Trophoblast cell (in vitro differentiated cells and primary cell): ENCODE results near the gene CCDC40.

Source experiments
- DNase-seq, 2 donors: peaks; one replicate each; pipeline ENCODE4 v3.0.0-alpha.2; 2016
- H2AFZ ChIP-seq: 2 replicates; pipeline ENCODE4 v1.6.1; 2013; ENCODE audit warnings: low read length, moderate library complexity, mild to moderate bottlenecking; ENCODE audit not compliant: insufficient read depth, poor library complexity
- H2AK5ac ChIP-seq: 2 replicates; pipeline ENCODE4 v1.6.1; 2013; ENCODE audit warnings: mild to moderate bottlenecking, low read length
- H2BK120ac ChIP-seq: 2 replicates; pipeline ENCODE4 v1.6.1; 2013; ENCODE audit warnings: low read length, mild to moderate bottlenecking, moderate library complexity; ENCODE audit not compliant: insufficient read depth, poor library complexity
- H2BK12ac ChIP-seq: 2 replicates; pipeline ENCODE4 v1.6.1; 2013; ENCODE audit warnings: mild to moderate bottlenecking, low read length, moderate library complexity
- H2BK5ac ChIP-seq: 2 replicates; pipeline ENCODE4 v1.6.1; 2013; ENCODE audit warnings: low read length, low read depth, moderate library complexity, mild to moderate bottlenecking; ENCODE audit not compliant: poor library complexity
- H3K14ac ChIP-seq: 2 replicates; pipeline ENCODE4 v1.6.1; 2013; ENCODE audit warnings: mild to moderate bottlenecking, low read length
- H3K18ac ChIP-seq: 2 replicates; pipeline ENCODE4 v1.6.1; 2013; ENCODE audit warnings: mild to moderate bottlenecking, low read length
- H3K23ac ChIP-seq: 2 replicates; pipeline ENCODE4 v1.6.1; 2013; ENCODE audit warnings: low read length
- H3K27ac ChIP-seq: 2 replicates; pipeline ENCODE4 v1.5.1; 2013; ENCODE audit warnings: low read depth, mild to moderate bottlenecking, inconsistent platforms, low read length, moderate library complexity
- H3K27me3 ChIP-seq: 2 replicates; pipeline ENCODE4 v1.6.1; 2013; ENCODE audit warnings: inconsistent platforms, mild to moderate bottlenecking, low read length, moderate library complexity; ENCODE audit not compliant: insufficient read depth
- H3K36me3 ChIP-seq, 2 experiments: 1 replicate in 1 of 2; 2 replicates in 1 of 2; pipeline ENCODE4 v1.6.1; 2013; ENCODE audit warnings: low read length in 2 of 2, mild to moderate bottlenecking in 2 of 2, moderate library complexity in 1 of 2; ENCODE audit not compliant: insufficient read depth in 2 of 2, control insufficient read depth in 1 of 2
- H3K4ac ChIP-seq: 2 replicates; pipeline ENCODE4 v1.6.1; 2013; ENCODE audit warnings: low read depth, mild to moderate bottlenecking, low read length, moderate library complexity
- H3K4me1 ChIP-seq, 2 experiments: 1 replicate in 1 of 2; 2 replicates in 1 of 2; pipeline ENCODE4 v1.6.1; 2013; ENCODE audit warnings: low read length in 2 of 2, mild to moderate bottlenecking in 2 of 2, moderate library complexity in 1 of 2; ENCODE audit not compliant: insufficient read depth in 2 of 2, control insufficient read depth in 1 of 2
- H3K4me2 ChIP-seq: 2 replicates; pipeline ENCODE4 v1.6.1; 2013; ENCODE audit warnings: inconsistent platforms, mild to moderate bottlenecking, low read length, moderate library complexity
- H3K4me3 ChIP-seq: 2 replicates; pipeline ENCODE4 v1.5.1; 2013; ENCODE audit warnings: mild to moderate bottlenecking, low read depth, low read length, inconsistent platforms
- H3K79me1 ChIP-seq: one replicate; pipeline ENCODE4 v1.6.1; 2013; ENCODE audit warnings: low read length
- H3K79me2 ChIP-seq: 2 replicates; pipeline ENCODE4 v1.6.1; 2013; ENCODE audit warnings: low read length, mild to moderate bottlenecking; ENCODE audit not compliant: control insufficient read depth, insufficient read depth, poor library complexity
- H3K9ac ChIP-seq: 2 replicates; pipeline ENCODE4 v1.6.1; 2013; ENCODE audit warnings: mild to moderate bottlenecking, low read length
- H3K9me3 ChIP-seq: 2 replicates; pipeline ENCODE4 v1.6.1; 2013; ENCODE audit warnings: low read depth, mild to moderate bottlenecking, control low read depth, inconsistent platforms, low read length; ENCODE audit not compliant: insufficient read depth
- H4K12ac ChIP-seq: 2 replicates; pipeline ENCODE4 v1.6.1; 2013; ENCODE audit warnings: low read depth, mild to moderate bottlenecking, low read length, moderate library complexity
- H4K8ac ChIP-seq: 2 replicates; pipeline ENCODE4 v1.6.1; 2013; ENCODE audit warnings: low read depth, mild to moderate bottlenecking, low read length, moderate library complexity
- H4K91ac ChIP-seq: one replicate; pipeline ENCODE4 v1.6.1; 2013; ENCODE audit warnings: low read depth, mild to moderate bottlenecking, low read length, moderate library complexity
- whole genome bisulfite sequencing: extraction: QIAGEN DNeasy Blood & Tissue Kit; methylation state at CpG from one replicate; pipeline ENCODE4 v1.1.7; 2013; ENCODE audit warnings: missing lambda C conversion rate; ENCODE audit not compliant: insufficient read length, insufficient coverage; ENCODE audit errors: extremely low coverage; 5-methylcytosine and 5-hydroxymethylcytosine counted together

The CCDC40 gene

GRCh38 chr17:80061421-80061820, 25.0 kb downstream of the CCDC40 start:
- H3K4me1 ChIP-seq, result peaks cover 5 to 8% of the 10 kb centered on the region in 2 experiments
- no peak for DNase-seq
- no peak overlapping the region for H2BK12ac ChIP-seq
- H2AK5ac ChIP-seq, result no peak overlapping the region
- no peak overlapping the region for H4K91ac ChIP-seq
- H2AFZ ChIP-seq, result no peak overlapping the region
- H3K27ac ChIP-seq, result no peak overlapping the region
- H3K36me3 ChIP-seq, result no peaks in the 10 kb centered on the region
- no peak overlapping the region for H3K14ac ChIP-seq
- no peaks in the 10 kb centered on the region for H3K79me2 ChIP-seq
- no peak overlapping the region for H3K4me3 ChIP-seq
- no peak overlapping the region for H3K9ac ChIP-seq
- WGBS, result no CpG with 5 or more reads among the region's 12 CpGs
- H2BK5ac ChIP-seq, result no peak overlapping the region
- H3K4me2 ChIP-seq, result no peak overlapping the region
- H2BK120ac ChIP-seq, result no peak overlapping the region
- H3K27me3 ChIP-seq, result no peaks in the 10 kb centered on the region
- no peak overlapping the region for H4K8ac ChIP-seq
- no peaks in the 10 kb centered on the region for H3K9me3 ChIP-seq
- no peak overlapping the region for H4K12ac ChIP-seq
- H3K23ac ChIP-seq, result no peak overlapping the region
- H3K18ac ChIP-seq, result no peak overlapping the region
- H3K79me1 ChIP-seq, result no peaks in the 10 kb centered on the region
- no peak overlapping the region for H3K4ac ChIP-seq

GRCh38 chr17:80063830-80064585, 27.6 kb downstream of the CCDC40 start:
- Histone ChIP-seq H3K9ac (no peak overlapping the region), H2AFZ (no peak overlapping the region), H3K36me3 (no peaks in the 10 kb centered on the region), H3K14ac (no peak overlapping the region), H3K27me3 (no peaks in the 10 kb centered on the region), H3K4me3 (no peak overlapping the region), H3K4ac (no peak overlapping the region), H4K12ac (no peak overlapping the region), H2BK120ac (no peak overlapping the region), H3K4me2 (no peak overlapping the region), H2BK5ac (no peak overlapping the region), H3K4me1 (peaks cover 7 to 11% of the 10 kb centered on the region in 2 experiments), H3K23ac (no peak overlapping the region), H3K79me2 (no peaks in the 10 kb centered on the region), H3K27ac (no peak overlapping the region), H4K8ac (no peak overlapping the region), H3K18ac (no peak overlapping the region), H2BK12ac (no peak overlapping the region), H4K91ac (no peak overlapping the region), H3K9me3 (no peaks in the 10 kb centered on the region), H3K79me1 (no peaks in the 10 kb centered on the region), H2AK5ac (no peak overlapping the region)
- no CpG with 5 or more reads among the region's 27 CpGs for WGBS
- DNase-seq, result peak; percentile 69 to 73

GRCh38 chr17:80064696-80065095, 28.3 kb downstream of the CCDC40 start:
- H3K9ac ChIP-seq, result no peak overlapping the region
- no peaks in the 10 kb centered on the region for H3K79me1 ChIP-seq
- no peak overlapping the region for H3K4ac ChIP-seq
- no peak overlapping the region for H2AFZ ChIP-seq
- H3K4me3 ChIP-seq, result no peak overlapping the region
- DNase-seq, result no peak
- no peak overlapping the region for H2BK12ac ChIP-seq
- no peaks in the 10 kb centered on the region for H3K9me3 ChIP-seq
- no peaks in the 10 kb centered on the region for H3K79me2 ChIP-seq
- no peak overlapping the region for H3K14ac ChIP-seq
- no peak overlapping the region for H2BK5ac ChIP-seq
- H3K36me3 ChIP-seq, result no peaks in the 10 kb centered on the region
- H3K27me3 ChIP-seq, result no peaks in the 10 kb centered on the region
- H4K8ac ChIP-seq, result no peak overlapping the region
- no peak overlapping the region for H4K12ac ChIP-seq
- no peak overlapping the region for H3K18ac ChIP-seq
- WGBS, result no CpG with 5 or more reads among the region's 8 CpGs
- H3K27ac ChIP-seq, result no peak overlapping the region
- peaks cover 9 to 11% of the 10 kb centered on the region in 2 experiments for H3K4me1 ChIP-seq
- no peak overlapping the region for H3K23ac ChIP-seq
- H4K91ac ChIP-seq, result no peak overlapping the region
- no peak overlapping the region for H3K4me2 ChIP-seq
- H2BK120ac ChIP-seq, result no peak overlapping the region
- no peak overlapping the region for H2AK5ac ChIP-seq

- no CpG with 5 or more reads among the region's 32 CpGs for WGBS
- no peak overlapping the region for H4K91ac ChIP-seq
- no peak overlapping the region for H3K9ac ChIP-seq
These were observed 29.2 kb downstream of the CCDC40 start for GRCh38 chr17:80065478-80066170.

More at GRCh38 chr17:80065478-80066170, 29.2 kb downstream of the CCDC40 start:
- H3K79me2 ChIP-seq, result no peaks in the 10 kb centered on the region
- no peak overlapping the region for H3K4ac ChIP-seq
- H3K4me2 ChIP-seq, result no peak overlapping the region
- no peak overlapping the region for H3K14ac ChIP-seq
- no peak overlapping the region for H2BK12ac ChIP-seq
- no peak for DNase-seq
- H3K4me1 ChIP-seq, result peaks cover 9 to 11% of the 10 kb centered on the region in 2 experiments
- no peak overlapping the region for H3K27ac ChIP-seq
- H2AFZ ChIP-seq, result no peak overlapping the region
- H3K23ac ChIP-seq, result no peak overlapping the region
- H4K8ac ChIP-seq, result no peak overlapping the region
- H3K18ac ChIP-seq, result no peak overlapping the region
- H2AK5ac ChIP-seq, result no peak overlapping the region
- no peaks in the 10 kb centered on the region for H3K36me3 ChIP-seq
- no peaks in the 10 kb centered on the region for H3K79me1 ChIP-seq
- H4K12ac ChIP-seq, result no peak overlapping the region
- no peak overlapping the region for H2BK120ac ChIP-seq
- H3K4me3 ChIP-seq, result no peak overlapping the region
- no peaks in the 10 kb centered on the region for H3K27me3 ChIP-seq
- H2BK5ac ChIP-seq, result no peak overlapping the region
- no peaks in the 10 kb centered on the region for H3K9me3 ChIP-seq
